Activated CD4-positive, alpha-beta T cell treated with anti-CD3 and anti-CD28 coated beads, Interleukin-2, amount 50 U/mL, for 4 hours (primary cell): ENCODE results near the gene TBC1D5.

Experiments used
- DNase-seq, 2 experiments: peaks; one replicate each; pipeline ENCODE4 v3.0.0-alpha.2; 2020

The TBC1D5 gene

DNA sequence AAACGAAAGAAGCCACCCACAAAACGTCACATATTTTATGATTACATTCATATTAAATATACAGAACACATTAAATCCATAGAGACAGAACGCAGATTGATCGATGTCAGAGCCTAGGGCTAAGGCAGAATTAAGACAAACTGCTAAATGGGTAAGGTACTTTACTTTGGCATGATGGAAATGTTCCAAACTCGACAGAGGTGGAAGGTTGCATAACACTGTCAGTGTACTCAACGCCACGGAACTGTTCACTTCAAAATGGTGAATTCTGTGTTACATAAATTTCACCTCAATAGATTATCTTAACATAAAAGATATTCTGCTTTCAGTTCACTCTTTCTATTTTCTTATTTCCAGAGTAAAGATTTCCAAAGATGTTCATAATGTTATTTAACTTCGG is 158.4 kb downstream of the TBC1D5 start:
- DNase-seq, result no peak

DNA sequence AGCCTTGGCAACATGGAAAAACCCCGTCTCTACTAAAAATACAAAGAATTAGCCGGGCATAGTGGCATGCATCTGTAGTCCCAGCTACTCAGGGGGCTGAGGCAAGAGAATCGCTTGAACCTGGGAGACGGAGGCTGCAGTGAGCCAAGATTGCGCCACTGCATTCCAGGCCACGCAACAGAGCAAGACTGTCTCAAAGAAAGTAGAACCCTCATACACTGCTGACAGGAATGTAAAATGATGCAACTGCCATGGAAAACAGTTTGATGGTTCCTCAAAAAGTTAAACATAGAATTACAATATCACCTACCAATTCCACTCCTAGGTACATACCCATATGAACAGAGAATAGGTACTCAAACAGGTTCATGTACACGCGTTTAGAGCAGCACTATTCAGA is 158.9 kb downstream of the TBC1D5 start:
- DNase-seq, result no peak

DNA sequence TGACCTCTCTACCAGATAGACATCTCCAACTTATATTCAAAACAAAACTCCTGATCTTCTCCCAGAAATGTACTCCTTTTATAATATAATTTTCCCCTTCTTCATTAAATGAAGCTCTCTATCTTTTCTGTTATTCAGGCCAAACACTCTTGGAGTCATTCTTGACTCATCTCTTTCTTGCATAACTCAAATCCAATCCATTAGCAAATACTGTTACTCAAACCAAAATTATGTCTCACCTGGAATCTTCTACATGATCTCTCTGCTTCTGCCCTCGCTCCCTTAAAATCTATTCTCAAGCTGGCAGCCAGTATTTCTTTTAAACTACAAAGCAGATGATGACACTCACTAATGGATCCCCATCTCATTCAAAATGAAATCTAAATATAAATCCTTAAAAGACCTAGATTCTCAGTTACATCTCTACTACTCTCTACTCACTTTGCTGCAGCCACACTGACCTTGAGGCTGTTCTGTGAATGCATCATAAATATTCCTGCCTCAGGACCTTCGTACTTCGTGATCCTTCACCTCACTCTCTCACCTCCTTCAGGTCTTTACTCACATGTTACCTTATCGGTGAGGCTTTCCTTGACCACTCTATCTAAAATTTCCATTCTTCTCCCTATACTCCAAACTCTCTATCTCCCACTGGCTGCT is 160.9 kb downstream of the TBC1D5 start:
- no peak for DNase-seq

DNA sequence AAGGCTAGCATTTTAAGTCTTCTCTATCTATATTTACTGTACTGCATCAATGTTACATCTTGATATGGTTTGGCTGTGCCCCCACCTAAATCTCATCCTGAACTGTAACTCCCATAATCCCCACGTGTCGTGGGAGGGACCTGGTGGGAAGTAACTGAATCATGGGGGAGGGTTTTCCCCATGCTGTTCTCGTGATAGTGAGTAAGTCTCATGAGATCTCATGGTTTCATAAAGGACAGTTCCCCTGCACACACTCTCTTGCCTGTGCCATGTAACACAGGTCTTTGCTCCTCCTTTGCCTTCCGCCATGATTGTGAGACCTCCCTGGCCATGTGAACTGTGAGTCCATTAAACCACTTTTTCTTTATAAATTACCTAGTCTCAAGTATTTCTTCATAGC is 161.5 kb downstream of the TBC1D5 start:
- DNase-seq, result no peak

DNA sequence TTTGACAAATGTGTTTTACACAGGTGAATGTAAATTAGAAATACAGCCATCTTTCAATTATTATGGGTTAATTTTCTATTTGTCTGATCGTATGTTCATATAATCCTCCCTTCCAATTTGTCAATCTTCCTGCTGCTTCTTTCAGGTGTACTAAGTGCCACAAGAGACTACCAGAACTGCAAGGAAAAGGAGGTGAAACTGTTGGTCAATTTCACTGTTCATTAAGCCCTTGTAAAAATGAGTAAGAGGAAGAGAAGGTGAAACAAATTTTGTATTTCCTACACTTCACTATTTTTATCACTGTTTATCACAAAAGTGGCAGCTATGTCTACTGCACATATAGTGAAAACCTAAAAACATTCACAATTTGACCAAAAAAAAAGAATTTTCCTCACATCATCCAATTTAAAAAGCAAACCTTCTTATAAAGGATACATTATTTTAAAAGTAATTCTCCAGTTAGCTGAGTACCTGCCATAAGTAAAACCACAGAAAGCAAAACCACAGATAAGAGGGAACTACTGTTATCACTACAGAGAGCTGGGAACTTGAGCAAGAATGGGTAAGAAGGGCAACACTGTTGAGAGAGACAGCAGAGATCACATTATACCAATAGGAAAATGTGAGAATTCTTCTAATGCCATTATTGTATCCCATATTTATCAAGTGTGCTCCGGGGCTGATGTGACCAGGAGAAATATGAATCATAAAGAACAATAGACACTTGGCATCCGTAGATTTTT is 163.0 kb downstream of the TBC1D5 start:
- no peak for DNase-seq

DNA sequence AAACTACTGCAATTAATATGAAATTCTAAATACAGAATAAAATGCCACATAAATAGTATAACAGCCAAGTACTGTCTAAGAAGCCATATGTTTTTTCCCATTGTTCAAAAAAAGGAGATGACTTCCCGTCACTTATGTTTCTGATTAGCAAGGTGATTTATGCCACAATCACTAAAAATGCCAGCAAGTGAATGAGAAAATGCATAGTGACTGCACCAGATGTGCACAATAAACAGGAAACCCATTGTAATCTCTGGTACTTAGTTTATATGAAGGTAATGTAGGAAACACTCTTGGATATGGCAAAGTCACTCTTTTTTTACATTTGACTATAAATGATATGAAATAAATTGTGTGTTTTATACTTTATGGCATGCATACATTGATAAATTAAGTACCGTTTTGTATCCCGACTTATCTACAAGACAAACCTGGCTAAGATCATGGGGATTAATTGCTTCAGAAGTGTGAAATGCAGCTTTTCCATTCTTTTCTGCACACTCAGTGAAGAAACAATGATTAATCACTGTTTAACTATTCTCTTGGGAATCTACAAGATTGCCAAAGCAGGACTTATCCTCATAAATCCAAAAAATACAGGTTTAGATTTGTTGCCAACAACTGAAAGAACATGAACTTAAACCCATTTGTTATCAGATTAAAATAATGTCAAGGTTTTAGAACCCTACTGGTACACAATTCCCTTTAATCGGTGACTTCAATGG is 164.5 kb downstream of the TBC1D5 start:
- DNase-seq, result no peak

DNA sequence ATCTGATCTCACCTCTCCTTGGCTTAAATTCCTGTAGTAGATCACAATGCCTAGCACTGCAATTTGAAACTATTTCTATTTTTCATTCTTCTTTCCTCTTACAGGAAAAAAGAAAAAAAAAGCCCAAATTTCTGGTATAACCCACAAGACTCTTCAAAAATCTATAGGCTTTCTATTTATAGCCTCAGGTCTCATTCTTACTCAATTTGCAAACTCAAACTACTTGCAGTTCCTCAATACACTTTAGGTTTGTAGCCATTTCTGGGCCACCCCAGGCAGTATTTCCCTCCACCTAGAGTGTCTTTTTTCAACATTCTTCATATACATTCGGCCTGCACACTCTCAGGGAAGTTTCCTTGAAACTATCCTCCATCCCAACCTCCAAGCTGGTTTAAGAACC is 169.0 kb downstream of the TBC1D5 start:
- no peak for DNase-seq

DNA sequence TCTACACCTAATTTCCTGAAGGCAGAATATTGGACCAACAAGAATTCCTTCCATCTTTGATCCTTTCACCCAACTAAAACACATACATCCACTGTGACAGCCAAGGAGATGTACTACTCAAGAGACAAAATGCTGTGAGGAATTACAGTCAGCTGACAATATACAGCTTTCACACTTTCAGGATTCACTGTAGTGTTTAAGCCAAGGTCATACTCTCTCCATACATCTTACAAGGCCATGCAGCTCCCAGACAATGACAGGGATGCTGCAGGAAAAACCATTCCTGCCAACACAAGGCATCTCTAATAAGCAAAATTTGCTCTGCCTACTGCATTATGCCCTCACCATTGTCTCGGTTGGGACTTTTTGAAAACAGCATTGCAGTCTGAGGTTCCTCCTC is 170.7 kb downstream of the TBC1D5 start:
- DNase-seq, result no peak

DNA sequence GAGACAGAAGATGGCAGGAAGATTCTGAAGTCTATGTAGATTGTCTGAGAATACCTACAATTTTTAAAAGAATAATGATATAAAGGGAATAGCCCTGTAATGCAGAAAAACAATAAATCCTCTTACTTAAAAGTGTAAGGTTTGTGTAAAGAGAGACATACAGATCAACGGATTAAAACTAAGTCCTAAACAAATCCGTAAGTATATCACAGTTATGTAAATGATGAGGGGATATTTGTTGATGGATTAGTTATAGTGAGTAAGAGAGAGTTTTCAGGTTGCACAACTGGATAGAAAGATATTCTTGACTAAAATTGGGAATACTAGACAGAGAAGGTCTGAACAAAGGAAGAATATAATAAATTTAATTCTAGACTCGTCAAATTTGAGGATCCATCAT is 179.6 kb downstream of the TBC1D5 start:
- no peak for DNase-seq

DNA sequence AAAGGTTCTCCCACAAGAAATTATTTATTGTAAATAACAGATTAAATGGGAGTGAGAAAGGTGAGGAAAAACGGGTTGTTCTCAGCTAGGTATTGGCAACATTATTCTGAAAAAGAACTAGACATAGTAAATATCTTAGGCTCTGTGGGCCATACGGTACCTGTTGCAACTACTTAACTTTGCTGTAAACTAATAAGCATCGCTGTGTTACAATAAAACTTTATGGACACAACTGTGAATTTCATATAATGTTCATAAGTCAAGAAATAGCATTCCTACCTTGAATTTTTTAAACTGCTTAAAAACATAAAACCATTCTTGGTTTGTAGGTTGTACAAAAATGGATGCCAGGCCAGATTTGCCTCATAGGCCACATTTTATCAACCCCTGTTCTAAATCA is 183.9 kb downstream of the TBC1D5 start:
- no peak for DNase-seq

DNA sequence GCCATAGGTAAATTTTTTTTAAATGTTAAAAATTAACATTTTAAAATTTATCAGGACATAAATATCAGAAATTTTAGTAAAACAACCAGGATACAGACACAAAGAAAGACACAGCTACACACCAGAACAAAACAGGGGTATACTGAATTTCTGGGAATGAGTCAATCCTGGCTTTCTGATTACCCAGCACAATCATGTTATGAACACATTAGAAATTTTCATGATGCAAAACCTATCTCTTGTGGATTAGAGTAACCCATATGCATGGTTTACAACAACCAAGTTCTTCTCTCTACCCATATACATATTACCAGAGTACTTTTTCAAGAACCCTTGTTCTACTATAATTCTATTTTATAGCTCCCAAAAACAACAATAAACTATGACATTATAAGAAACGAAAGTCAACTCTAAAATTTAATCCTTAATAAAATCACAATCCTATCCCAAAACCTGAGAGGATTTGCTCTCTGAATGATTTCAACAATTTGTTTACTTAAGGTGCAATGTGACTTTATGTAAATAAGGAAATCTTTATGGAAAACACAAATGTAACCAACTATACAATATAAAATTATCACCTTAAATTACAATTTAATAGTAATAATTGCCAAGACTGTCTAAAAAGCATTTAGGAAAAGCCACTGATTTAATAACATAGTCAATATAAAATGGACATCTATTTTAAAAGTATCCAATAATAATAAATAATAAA is 184.5 kb downstream of the TBC1D5 start:
- DNase-seq, result no peak

DNA sequence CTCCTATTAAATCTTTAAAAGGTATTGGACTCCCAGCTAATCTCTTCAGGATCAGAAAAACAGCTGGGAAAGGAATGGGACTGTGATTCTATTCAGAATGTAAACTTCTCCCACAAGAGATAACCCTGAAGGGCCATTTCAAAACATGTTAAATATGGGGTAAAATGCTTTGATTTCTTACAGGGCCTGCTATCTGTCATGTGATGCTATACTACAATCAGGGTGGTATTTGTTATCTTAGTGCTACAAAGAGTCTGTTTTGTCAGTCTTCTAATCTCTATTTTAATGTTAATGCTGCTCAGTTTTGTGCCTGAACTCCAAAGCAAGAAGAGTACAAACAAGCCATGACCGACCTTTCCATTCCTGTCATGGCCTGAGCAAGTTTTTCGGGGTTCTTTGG is 186.9 kb downstream of the TBC1D5 start:
- DNase-seq, result no peak

DNA sequence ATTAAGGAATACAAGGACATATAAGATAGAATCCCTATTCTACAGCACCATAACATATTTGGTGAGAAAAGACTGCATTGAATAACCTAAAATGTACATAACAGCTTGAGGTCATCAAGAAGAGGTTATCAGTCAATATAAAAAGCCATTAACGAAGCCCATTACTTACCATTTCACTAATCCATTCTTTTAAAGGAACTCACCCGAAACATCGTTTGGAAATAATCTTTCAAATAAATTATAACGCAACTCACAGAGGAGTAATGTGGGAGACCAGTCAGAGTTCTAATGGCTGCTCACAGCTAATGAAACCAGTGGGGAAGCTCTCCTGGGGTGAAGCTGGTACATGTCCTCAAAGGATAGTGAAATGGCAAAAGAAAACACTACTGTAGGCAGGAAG is 188.4 kb downstream of the TBC1D5 start:
- DNase-seq, result no peak

DNA sequence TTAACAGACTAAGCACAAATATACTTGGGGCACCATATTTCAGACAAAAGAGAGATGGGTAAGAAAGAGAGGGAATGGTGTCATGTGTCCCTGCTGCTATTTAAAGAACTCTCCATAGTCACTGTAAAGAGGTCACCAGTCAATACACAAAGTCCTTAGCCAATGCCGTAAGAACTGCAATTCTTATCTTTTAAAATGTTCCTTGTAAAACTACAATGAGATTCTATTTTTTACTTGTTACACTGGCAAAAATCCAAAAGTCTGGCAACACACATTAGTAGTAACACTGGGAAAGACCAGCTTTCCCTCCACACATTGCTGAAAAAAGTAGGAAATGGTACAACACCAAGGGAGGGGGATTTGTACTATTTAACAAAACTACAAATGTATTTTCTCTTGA is 189.4 kb downstream of the TBC1D5 start:
- DNase-seq, result no peak

DNA sequence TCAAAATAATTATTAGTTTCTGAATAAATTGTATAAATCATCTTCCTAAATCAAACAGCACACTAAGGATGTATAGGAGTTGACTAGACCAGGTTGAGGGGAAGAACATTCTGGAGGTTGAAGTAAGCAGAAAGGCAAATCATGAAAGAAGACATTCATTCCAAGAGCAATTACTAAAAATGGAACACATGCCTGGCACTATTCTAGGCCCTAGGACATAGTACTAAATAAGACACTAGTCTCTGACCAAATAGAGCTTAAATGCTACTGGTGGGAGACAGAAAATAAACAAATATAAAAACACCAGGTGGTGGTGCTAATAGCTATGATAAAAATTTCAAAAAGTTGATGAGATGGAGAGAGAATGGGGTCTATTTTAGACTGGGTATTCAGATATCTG is 190.1 kb downstream of the TBC1D5 start:
- DNase-seq, result no peak

DNA sequence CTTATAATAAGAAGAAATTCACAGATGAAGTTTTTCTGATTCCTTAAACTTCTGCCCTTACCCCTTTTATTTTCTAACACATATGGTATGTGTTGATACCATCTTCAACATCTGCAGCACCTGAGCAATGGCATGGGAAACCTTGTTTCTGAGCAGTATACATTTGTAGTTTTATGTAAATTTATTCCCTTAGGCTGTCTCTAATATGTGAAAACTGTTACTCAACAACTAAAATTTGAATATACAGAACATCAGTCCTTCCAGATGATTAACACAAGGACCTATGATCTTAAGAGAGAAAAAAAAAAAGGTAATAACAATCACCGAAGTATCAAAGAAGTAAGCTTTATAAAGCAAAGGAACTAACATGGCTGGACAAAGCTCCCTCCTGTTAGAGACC is 190.5 kb downstream of the TBC1D5 start:
- no peak for DNase-seq

DNA sequence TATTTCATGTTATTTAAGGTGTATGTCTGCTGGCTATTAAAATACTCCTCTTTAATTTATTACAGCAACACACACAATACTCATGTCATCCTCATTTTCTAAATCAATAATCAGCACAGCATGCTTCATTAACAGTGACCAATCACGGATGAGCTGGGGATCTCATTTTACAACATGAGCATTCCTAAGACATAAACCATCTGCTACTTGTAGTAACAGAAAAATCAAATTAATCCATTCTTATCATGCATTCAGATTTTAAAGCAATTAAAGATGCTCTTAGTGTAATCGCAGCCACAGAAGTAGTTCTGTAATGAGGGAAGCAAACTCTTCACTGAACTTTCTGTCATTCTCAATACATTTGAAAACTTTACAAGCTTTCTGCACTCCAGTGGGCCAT is 191.1 kb downstream of the TBC1D5 start:
- DNase-seq, result no peak

DNA sequence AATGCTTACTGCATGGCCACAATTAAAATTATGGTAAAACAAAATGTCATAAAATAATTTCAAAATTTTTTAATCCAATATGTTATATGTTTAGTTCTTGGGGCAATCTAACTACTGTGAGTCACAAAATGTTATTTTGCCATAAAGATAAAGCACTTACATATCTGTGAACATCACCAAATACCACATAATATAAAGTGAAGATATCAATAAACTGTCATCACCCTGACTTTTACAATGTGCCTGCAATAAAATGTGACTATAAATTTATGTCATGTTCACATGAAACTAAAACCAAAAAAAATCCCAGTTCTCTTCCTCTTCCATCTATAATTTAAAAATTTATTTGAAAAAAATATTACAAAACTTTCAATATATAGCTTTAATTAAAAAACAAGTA is 191.8 kb downstream of the TBC1D5 start:
- no peak for DNase-seq

DNA sequence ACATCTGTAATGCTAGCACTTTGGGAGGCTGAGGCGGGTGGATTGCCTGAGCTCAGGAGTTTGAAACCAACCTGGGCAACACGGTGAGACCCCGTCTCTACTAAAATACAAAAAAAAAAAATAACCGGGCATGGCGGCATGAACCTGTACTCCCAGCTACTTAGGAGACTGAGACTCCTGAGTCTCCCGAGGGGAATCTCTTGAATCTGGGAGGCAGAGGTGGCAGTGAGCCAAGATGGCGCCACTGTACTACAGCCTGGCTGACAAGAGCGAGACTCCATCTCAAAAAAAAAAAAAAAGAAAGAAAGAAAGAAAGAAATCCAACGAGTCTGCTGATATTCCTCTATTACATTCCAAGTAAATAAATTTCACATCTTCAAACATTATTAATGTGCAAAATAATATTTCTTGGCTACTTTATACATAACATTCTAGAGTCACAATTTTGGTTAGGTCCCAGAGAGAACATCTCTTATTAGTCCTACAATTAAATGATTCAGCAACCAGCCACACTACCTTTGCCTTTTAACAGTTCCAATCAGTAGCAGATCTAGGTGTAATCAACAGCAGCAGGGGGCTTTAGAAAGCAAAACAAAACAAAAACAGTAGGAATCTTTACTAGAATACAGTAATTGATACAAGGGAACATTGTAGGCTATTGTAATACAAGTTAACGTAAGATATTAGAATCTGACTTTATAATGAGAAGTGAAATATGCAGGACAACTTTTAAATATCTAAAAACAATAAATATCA is 195.8 kb downstream of the TBC1D5 start:
- DNase-seq, result no peak

DNA sequence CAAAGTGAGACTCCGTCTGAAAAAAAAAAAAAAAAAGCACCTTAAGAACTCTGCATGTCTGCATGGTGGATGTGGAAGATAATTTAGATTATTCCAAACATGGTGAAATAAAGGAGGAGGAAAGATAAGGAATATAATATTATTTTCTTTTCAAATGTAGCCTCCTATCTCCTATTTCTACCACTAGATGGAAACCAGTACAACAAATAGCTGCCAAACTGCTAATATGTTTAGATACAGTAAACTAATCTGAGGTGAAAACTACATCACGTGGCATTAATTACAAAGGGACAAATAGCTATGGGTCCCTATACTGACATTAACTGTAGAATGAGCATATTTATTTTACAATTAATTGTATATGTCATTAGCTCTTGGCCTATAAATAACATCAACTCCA is 197.8 kb downstream of the TBC1D5 start:
- DNase-seq, result no peak

DNA sequence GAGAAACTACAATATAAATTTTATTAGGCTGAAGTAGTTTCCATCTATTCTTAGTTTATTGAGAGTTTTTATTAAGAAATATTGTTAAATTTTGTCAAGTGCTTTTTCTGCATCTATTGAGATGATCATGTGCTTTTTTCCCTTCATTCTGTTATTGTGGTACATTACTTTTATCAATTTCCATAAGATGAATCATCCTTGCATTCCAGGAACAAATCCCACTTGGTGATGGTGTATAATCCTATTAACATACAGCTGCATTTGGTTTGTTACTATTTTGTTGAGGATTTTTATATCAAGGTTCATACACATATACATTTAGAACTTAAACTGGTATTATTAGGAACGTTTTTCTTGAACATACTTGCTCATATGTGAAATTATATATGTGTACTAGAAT is 199.8 kb downstream of the TBC1D5 start:
- DNase-seq, result no peak

DNA sequence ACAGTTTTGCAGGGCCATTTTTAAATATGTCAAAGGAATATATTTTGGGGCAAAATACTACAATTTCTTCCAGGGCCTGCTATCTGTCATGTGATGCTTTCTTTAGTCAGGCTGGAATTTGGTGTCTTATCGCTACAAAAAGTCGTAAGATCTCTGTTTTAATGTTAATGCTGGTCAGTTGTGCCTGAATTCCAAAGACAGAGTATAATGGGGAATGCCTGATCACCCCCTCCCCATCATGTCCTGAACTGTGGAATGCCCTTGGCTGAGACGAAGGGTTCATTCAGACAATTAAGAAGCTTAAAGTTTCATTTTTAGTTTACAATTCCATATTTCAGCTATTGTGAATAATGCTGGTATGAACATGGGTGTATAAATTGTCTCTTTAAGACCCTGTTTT is 203.0 kb downstream of the TBC1D5 start:
- DNase-seq, result no peak

DNA sequence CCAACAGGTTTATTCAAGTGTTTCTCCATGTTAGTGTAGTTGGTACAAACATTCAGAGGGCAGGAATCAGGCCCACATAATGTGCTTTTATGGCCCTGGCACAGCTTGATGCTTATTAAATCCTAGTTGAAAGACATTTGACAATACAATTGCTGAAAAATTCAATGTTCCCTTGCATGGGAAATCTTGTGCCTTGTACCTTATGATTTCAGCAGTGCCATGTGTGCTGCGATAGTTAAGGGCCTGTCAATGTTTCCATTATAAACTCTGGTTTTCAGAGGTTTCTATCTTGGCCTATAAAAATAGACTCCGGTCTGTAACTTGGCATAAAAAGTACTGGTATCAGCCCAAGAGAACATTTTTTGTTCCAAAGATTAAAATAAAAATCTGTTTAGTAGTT is 207.2 kb downstream of the TBC1D5 start:
- no peak for DNase-seq
